Measurements from ENCODE around the gene PCSK6.
"Not testable (repeated sequence)": the region's sequence is repeated elsewhere in the genome, so short reads cannot be mapped to it uniquely, and the experiment has no call there.

PCSK6 gene

GRCh38 chr15:101394654-101395053, 94.9 kb downstream of the PCSK6 start:
- no peak for DNase-seq

GRCh38 chr15:101394056-101394630, 95.4 kb downstream of the PCSK6 start:
- no peak for DNase-seq

GRCh38 chr15:101393172-101393571, 96.3 kb downstream of the PCSK6 start:
- DNase-seq = no peak

- DNase-seq = no peak
Observed at GRCh38 chr15:101391981-101392640, 97.4 kb downstream of the PCSK6 start.

GRCh38 chr15:101391431-101391830, 98.1 kb downstream of the PCSK6 start:
- DNase-seq = no peak

GRCh38 chr15:101390462-101390861, 99.0 kb downstream of the PCSK6 start:
- no peak for DNase-seq

DNA sequence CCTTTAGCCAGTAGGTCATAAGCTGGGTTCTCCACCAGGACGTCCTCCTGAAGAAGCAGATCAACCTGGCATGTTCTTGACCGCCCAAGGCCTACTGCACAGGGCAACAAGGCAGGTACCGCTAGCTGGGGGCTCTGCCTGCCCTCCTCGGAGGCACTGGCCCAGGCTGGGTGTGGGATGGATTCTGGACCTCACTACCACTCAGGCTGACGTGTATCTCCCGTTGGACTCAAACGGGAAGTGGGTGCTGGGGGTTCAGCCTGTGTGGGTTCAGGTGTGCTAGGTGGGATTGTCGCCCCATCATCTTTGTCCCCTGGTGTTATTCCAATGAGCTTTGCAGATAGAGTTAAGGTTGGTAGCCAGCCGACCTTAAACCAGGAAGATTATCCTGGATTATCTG, 99.4 kb downstream of the PCSK6 start:
- DNase-seq = no peak

GRCh38 chr15:101389362-101389761, 100.1 kb downstream of the PCSK6 start:
- no peak for DNase-seq

DNA sequence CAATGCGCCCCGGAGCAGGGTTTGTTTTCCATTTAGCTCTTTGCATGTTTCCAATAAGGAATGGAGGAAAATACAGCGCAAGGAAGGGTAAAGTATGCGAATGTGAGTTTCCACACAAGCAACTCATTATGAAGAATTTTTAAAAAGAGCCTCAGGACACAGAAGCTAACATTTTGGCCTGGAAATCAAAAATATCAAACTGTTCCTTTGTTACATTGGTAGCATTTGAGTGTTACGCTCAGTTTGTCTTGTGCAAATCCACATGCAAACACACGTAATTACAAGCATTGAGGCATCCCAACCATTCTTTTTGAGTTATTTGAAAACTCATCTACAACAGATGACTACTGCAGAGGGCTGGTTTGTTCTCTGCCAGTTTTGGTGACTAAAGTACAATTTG, 101.5 kb downstream of the PCSK6 start:
- DNase-seq = no peak

DNA sequence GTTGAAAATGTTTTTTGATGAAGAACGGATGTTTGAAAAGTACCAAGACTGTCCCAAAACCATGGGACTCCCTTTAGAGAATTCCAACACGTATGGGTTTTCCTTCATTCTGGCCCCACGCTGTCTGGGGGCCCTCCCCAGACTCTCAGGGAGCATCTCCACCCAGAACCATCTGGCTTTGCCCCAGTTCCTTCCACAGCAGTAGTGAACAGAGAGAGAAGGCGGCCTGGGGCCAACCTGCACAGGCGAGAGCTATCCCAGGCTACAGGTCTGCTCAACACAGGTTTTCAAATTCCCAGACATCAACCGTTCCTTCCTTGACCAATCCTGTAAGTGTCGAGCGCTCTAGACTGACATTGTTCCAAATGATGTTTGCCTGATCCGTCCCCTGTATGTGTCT, 101.9 kb downstream of the PCSK6 start:
- no peak for DNase-seq

- no peak for DNase-seq
Observed at GRCh38 chr15:101386967-101387366, 102.5 kb downstream of the PCSK6 start.

DNA sequence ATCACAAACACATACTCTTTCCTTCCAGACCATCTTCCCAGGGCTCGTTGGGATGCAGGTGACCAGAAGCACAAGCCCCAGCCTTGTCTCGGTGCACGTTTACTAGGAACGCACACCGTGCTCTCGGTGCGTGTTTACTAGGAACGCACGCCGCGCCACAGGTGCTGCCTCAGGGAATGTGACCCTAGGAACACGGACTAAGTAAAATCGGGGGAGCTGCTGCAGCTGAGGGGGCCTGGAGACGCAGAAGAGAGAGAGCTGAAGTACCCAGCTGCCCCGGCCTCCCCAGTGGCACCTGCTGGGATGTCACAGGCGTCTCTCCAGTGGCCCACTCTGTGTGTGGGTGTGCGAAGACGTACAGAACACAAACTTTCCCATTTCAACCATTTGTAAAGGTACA, 103.5 kb downstream of the PCSK6 start:
- no peak for DNase-seq

DNA sequence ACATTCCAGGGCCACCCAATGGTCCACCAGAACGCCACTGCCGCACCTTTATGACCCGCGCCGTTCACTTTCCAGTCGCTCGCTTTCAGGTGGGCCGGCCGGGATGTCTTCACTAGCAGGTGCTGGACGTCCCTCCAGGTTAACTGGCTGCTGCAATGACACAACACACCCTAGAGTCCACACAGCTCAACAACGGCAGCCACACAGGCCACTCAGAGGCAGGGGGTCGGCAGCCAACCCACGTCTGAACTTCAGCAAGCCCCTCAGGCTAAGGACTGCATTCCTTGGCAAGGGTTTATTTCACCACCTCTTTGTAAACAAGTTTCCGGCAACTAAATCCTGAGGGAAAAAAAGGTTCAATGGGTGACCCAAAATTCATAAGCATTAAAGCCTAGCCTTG, 105.2 kb downstream of the PCSK6 start:
- no peak for DNase-seq

GRCh38 chr15:101382544-101382943, 107.0 kb downstream of the PCSK6 start:
- no peak for DNase-seq

DNA sequence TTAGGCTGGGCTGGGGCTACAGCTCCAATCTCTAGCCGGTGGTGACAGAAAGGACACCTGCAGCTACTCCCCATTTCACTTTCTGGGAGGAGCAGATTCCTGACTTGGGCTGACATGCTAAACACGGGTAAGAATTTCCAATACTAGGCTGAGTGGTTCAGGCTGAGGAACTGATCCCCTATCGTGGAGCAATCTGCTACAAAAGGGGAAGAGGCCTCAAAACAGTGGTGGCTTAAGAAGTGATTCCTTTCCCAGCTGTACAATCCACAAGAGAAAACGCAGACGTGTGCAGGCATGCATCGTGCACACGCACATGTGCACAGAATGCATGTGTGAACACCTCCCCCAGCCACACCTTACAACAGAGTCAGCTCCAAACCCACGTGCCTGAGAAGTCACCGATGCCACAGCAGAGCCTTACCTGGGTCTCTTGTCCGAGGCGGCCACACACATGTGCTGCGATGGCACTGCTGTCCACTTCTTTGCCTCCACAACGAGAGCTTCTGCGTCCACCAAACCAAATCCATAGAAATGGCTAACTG, 107.8 kb downstream of the PCSK6 start:
- no peak for DNase-seq

DNA sequence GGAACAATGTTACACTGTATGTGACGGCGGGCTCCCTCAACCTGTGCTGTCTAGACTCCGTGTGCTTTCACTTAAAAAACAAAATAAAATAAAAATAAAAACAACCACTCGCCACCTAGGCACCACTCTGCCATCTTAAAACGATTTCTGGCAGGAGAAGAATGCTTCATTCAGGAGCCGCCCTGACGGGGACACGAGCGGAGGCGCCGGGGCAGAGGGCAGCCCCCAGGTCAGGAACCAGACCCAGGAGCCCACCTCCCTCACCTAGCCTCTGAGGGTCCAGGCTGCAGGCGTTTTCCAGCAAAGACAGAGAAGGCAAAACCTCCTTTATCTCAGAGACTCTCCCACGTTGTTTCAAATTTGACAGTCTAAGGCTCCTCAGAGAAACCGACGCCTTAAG, 109.4 kb downstream of the PCSK6 start:
- no peak for DNase-seq

- DNase-seq = no peak
Observed at GRCh38 chr15:101379647-101380046, 109.9 kb downstream of the PCSK6 start.

DNA sequence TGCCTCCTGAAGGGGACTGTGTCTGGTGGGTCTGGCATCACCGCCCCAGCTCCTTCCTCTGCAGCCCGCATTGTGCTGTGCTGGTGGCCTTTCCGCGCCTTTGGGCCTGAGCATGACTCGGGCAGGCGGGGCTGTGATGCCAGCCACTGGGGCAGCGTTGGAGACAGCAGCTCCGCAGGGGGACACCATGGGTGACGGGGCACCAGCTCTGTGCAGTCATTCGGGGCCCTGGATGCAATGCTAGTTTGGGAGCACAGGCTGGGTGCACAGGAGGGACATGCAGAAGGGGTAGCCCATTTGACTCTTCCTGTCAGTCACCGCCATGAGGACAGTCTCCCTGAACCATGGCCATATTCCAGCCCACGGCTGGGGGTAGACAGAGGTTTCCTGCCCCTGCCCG, 110.6 kb downstream of the PCSK6 start:
- DNase-seq = no peak

- DNase-seq = no peak
Observed at GRCh38 chr15:101378171-101378755, 111.2 kb downstream of the PCSK6 start.

DNA sequence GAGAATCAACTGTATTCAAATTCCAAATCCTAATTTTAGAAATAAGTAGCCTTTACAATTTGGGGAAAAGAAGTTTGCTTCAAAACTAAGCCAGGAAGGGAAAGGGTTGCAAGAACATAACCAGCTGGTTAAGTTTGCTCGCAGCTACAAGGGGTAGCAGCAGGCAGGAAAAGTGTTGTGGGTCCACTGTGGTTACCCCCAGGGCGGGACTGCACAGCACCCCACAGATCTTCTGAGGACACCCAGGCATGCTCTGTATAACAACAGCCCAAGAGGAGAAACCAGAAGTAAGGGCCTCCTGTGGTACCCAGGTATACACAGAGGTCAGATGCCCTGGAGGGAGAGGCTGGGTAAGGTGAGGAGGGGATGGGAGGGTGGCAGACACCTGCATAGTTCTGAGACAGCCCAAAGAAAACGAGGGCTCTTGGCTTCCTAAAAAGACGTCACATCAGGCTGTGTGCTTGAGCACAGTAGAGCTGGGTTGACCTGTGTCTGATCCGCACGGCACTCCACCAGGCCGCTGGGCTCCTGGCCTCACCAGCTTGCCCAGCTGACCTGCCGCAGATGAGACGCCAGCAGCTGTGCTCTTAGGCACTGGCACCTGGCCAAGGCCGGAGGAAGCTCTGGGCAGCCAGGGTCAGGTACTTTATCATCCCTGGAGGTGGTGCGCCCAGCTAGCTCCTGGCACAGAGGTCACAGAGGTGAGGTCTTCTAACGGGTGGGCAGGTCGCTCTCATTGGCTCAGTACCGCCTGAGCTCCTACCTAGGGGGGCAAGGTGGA, 112.7 kb downstream of the PCSK6 start:
- DNase-seq = no peak

DNA sequence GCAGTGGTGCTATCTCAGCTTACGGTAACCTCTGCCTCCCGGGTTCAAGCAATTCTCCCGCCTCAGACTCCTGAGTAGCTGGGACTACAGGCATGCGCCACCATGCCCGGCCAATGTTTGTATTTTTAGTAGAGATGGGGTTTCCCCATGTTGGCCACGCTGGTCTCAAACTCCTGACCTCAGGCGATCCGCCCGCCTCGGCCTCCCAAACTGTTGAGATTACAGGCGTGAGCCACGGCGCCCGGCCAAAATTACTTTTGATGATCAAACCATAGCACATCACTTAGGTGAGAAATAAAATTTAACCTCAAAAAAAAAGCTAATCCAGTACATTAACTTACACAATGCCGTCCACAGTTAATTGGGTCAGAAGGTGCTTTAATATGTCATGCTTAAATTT, 114.5 kb downstream of the PCSK6 start:
- not testable (repeated sequence) for DNase-seq

DNA sequence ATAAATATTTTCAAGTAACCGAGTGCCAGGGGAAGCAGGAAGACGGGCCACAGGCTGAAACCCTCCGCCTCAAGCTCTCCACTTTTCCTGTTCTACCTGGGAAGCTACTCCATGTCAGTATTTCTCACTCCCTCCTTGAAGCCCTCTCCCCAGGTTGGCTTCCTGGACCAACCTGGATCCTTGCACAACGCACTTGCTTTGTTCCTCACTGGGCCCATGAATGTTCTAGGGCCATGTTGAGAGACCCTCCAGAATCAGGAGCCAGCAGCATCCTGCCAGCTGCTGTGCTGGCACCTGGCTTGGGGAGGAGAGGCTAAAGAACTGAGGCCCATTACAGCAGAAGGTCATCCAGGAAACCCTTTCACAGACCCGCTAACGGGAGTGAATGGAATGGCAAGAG, 115.2 kb downstream of the PCSK6 start:
- DNase-seq = no peak

DNA sequence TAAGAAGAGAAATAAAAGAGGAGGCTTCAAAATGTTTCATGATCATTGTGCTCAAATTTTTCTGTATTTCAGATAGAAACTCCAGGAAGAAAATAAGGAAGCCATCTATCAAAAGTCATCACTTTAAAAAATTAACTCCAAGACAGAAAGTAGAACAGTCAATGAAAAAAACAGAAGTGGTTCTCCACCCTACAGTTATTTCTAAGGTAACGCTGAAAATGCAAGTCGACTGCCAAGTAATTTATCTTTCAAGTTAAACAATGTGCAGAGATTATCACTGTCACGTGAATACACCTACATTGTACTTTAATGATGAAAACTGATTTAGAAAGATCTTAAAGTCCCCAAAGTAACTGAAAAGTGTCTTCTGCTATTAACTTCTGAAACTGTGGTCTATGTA, 115.9 kb downstream of the PCSK6 start:
- DNase-seq = no peak

All from GF-D8 (cell line).